Spleen (tissue), 13 donors: ENCODE results near the gene ACLY. TPM values are rescaled to one million over a fixed set of nuclear protein-coding genes. Genes with fewer than 3 reads are reported as not detected.

ENCODE experiments used
- DNase-seq: peaks from one replicate; pipeline ENCODE4 v3.0.0-alpha.2; 2020
- H3K27ac ChIP-seq, 8 donors: fragments of 200-600 bp; sonication (generic) in 7 of 8; 1 replicate in 4 of 8; 2 replicates in 4 of 8; pipeline versions ENCODE4 v1.5.0 to v1.8.0; 2016 to 2021; ENCODE audit warnings: inconsistent platforms in 4 of 8, mild to moderate bottlenecking in 4 of 8, moderate library complexity in 1 of 8
- H3K27me3 ChIP-seq, 7 donors: fragments of 200-600 bp; sonication (generic) in 6 of 7; replicated peaks in 1 of 7; 1 replicate in 4 of 7; 2 replicates in 3 of 7; pipeline versions ENCODE4 v1.5.0 to v1.8.0; 2016 to 2021; ENCODE audit warnings: inconsistent platforms in 3 of 7, mild to moderate bottlenecking in 1 of 7
- H3K36me3 ChIP-seq, 6 donors: fragments of 200-600 bp; sonication (generic) in 5 of 6; 1 replicate in 4 of 6; 2 replicates in 2 of 6; pipeline versions ENCODE4 v1.5.0 to v1.8.0; 2016 to 2021; ENCODE audit warnings: inconsistent platforms in 2 of 6
- H3K4me1 ChIP-seq, 6 donors: fragments of 200-600 bp; sonication (generic) in 5 of 6; 1 replicate in 3 of 6; 2 replicates in 3 of 6; pipeline versions ENCODE4 v1.5.0 to v1.8.0; 2016 to 2021; ENCODE audit warnings: inconsistent platforms in 3 of 6
- H3K4me3 ChIP-seq, 8 donors: fragments of 200-600 bp; sonication (generic) in 7 of 8; 1 replicate in 4 of 8; 2 replicates in 4 of 8; pipeline versions ENCODE4 v1.5.0 to v1.8.0; 2016 to 2021; ENCODE audit warnings: inconsistent platforms in 4 of 8, mild to moderate bottlenecking in 4 of 8, moderate library complexity in 2 of 8
- H3K9me3 ChIP-seq, 8 donors: fragments of 200-600 bp; sonication (generic) in 7 of 8; 1 replicate in 4 of 8; 2 replicates in 4 of 8; pipeline versions ENCODE4 v1.5.0 to v1.8.0; 2016 to 2021; ENCODE audit warnings: inconsistent platforms in 4 of 8
- CTCF ChIP-seq, 11 experiments: fragments of 200-600 bp in 7 of 11; fragments of 450-650 bp in 4 of 11; sonication (generic) in 4 of 11; IDR thresholded peaks in 8 of 11; conservative IDR thresholded peaks in 3 of 11; 1 replicate in 7 of 11; 2 replicates in 4 of 11; pipeline versions ENCODE4 v1.4.0 to v1.8.0; 2016 to 2021; ENCODE audit warnings: antibody characterized with exemption in 11 of 11, inconsistent platforms in 4 of 11, mild to moderate bottlenecking in 1 of 11
- POLR2A ChIP-seq, 3 donors: fragments of 450-650 bp; IDR thresholded peaks; one replicate each; pipeline ENCODE4 v1.5.1; 2017; ENCODE audit warnings: antibody characterized with exemption in 3 of 3, mild to moderate bottlenecking in 1 of 3
- POLR2AphosphoS5 ChIP-seq, 3 donors: sonication (generic); formaldehyde crosslinking; IDR thresholded peaks; one replicate each; pipeline ENCODE4 v1.5.1; 2017; ENCODE audit warnings: antibody characterized with exemption in 3 of 3
- WGBS, 5 donors: extraction: QIAGEN DNeasy Blood & Tissue Kit in 3 of 5; methylation state at CpG; one replicate each; pipeline versions ENCODE4 v1.1.5 to v1.1.7; 2013 to 2018; 5-methylcytosine and 5-hydroxymethylcytosine counted together
- intact Hi-C: fragments of 100-400 bp; cut with DNase I; formaldehyde crosslinking; loops from one replicate; pipeline ENCODE4 v1.15.0; 2023; ENCODE audit warnings: low total_unique reads
- long read RNA-seq, 2 donors: transcript quantifications; one replicate each; lab custom pipeline, GENCODE V29; 2026
- polyA plus RNA-seq, 3 donors: library from polyadenylated mRNA; stranded (reverse); fragments of 200-250 nt; gene quantifications; one replicate each; pipeline ENCODE4 v1.2.1, GENCODE V29; 2013
- total RNA-seq, 7 donors: library from RNA; depleted of rRNA in 3 of 7; stranded (reverse); fragments of >200 nt in 3 of 7; fragmentation: NEBNext Ultra II Directional in 4 of 7; extraction: Animal tissue kit (Norgen Biotek cat#: 25700) in 4 of 7; gene quantifications; one replicate each; pipeline versions ENCODE4 v1.1.0 to v1.2.1, GENCODE V29; 2016 to 2021
- donor health status: healthy with polysubstance abuse.
- donor health status: DM: no; HTN: no; CAD: no; lungs with moderate emphysema.
- donor health status: DM: no; HTN: no; CAD: no.
- donor health status: Bipolar disorder and iron deficiency.
- donor health status: healthy.
- donor health status: DM: no; HTN: no; CAD: no.
- donor health status: DM: yes; HTN: yes; CAD: no.

Gene ACLY
- total RNA-seq = 100 to 1,000 TPM in 2 of 7 donors, 10 to 100 TPM in 5; 64.9 to 112 (median 87.6) TPM
- 10 to 100 TPM; 17.7 to 28.6 (median 21.6) TPM for polyA plus RNA-seq
- long read RNA-seq, donor 1, partial matches to known transcripts = 17 of 18 reads
- long read RNA-seq, donor 1, other reads (novel, unspliced or antisense) = 0 of 18 reads
- long read RNA-seq, donor 2, full-length matches to known transcripts = 2 of 7 reads
- long read RNA-seq, donor 2, partial matches to known transcripts = 5 of 7 reads
- long read RNA-seq, donor 2, other reads (novel, unspliced or antisense) = 0 of 7 reads

GRCh38 chr17:41918314-41919164 is at the start of gene ACLY:
TSS of gene ACLY (minus strand) at chr17:41918951. CDS start at chr17:41913873, 5,078 bp downstream.
- H3K27ac ChIP-seq = peak within 1 kb of the TSS; percentile 77 to 93 (median 90)
- H3K27me3 ChIP-seq = no peaks in the 10 kb centered on the region
- peak within 1 kb of the TSS; percentile 79 to 99 (median 95) for H3K4me3 ChIP-seq
- peaks cover 0 to 9% (median 2%) of the 10 kb centered on the region in 6 donors for H3K36me3 ChIP-seq
- 0 to 1% (median 1%) methylated on average over 30 to 80 of the region's 80 CpGs for WGBS, 5 donors
- no peaks in the 10 kb centered on the region for H3K9me3 ChIP-seq
- peak in 2 of 11 experiments; percentile 13 to 24 for TF ChIP-seq CTCF (IDR thresholded peaks at IDR 0.05 in 8 of 11, conservative IDR thresholded peaks at IDR 0.05 in 3 of 11)
- TF ChIP-seq POLR2AphosphoS5 (IDR thresholded peaks at IDR 0.05) = peak; percentile 82 to 91 (median 87)
- TF ChIP-seq POLR2A (IDR thresholded peaks at IDR 0.05) = peak in 2 of 3 donors; percentile 46 to 63
- intact Hi-C loops = no loop called here
- peaks cover 10 to 55% (median 36%) of the 10 kb centered on the region in 6 donors for H3K4me1 ChIP-seq
- DNase-seq = peak; percentile 99

GRCh38 chr17:41967921-41968578 is 49.3 kb upstream of the ACLY start:
- no peaks in the 10 kb centered on the region for H3K27me3 ChIP-seq
- peaks cover 0 to 51% (median 25%) of the 10 kb centered on the region in 6 donors for H3K36me3 ChIP-seq
- intact Hi-C loops = loop anchor here (10.0 kb wide), 1 partner anchor 47 kb away; the partner anchor contains the start of gene DNAJC7
- WGBS, 5 donors = 86 to 96% (median 90%) methylated on average over 34 to 37 of the region's 37 CpGs
- no peaks in the 10 kb centered on the region for H3K9me3 ChIP-seq
- peaks cover 13 to 80% (median 56%) of the 10 kb centered on the region in 6 donors for H3K4me1 ChIP-seq
- DNase-seq = peak; percentile 78
- peak overlapping the region in 6 of 8 donors; percentile 81 to 93 (median 90) for H3K27ac ChIP-seq
- TF ChIP-seq POLR2A (IDR thresholded peaks at IDR 0.05) (no peak), POLR2AphosphoS5 (IDR thresholded peaks at IDR 0.05) (peak; percentile 48 to 80 (median 54))
- H3K4me3 ChIP-seq = peak overlapping the region in 6 of 8 donors; percentile 75 to 94 (median 88)

- Histone ChIP-seq H3K4me1 (peaks cover 13 to 76% (median 57%) of the 10 kb centered on the region in 6 donors), H3K36me3 (peaks cover 0 to 44% (median 18%) of the 10 kb centered on the region in 6 donors), H3K9me3 (no peaks in the 10 kb centered on the region), H3K27ac (peak overlapping the region; percentile 81 to 93 (median 90)), H3K27me3 (no peaks in the 10 kb centered on the region), H3K4me3 (peak overlapping the region; percentile 75 to 95 (median 88))
- WGBS, 5 donors = 21 to 38% (median 26%) methylated on average over 15 to 39 of the region's 39 CpGs
- TF ChIP-seq POLR2AphosphoS5 (IDR thresholded peaks at IDR 0.05) (no peak), POLR2A (IDR thresholded peaks at IDR 0.05) (no peak), CTCF (IDR thresholded peaks at IDR 0.05 in 8 of 11, conservative IDR thresholded peaks at IDR 0.05 in 3 of 11) (no peak)
- peak; percentile 82 for DNase-seq
- intact Hi-C loops = loop anchor here (10.0 kb wide), 1 partner anchor 47 kb away; the partner anchor contains the start of gene DNAJC7
Observed at GRCh38 chr17:41967141-41967920, 48.6 kb upstream of the ACLY start.
